ENCODE data around the gene TC2N.

- no peak for TF ChIP-seq CTCF (conservative IDR thresholded peaks at IDR 0.05)
- no peak for TF ChIP-seq EZH2 (IDR thresholded peaks at IDR 0.05; ENCODE audit: low read depth)
These were observed 92.9 kb downstream of the TC2N start for GRCh38 chr14:91774140-91775096.
